ENCODE results near the gene KCNIP4.

DNA sequence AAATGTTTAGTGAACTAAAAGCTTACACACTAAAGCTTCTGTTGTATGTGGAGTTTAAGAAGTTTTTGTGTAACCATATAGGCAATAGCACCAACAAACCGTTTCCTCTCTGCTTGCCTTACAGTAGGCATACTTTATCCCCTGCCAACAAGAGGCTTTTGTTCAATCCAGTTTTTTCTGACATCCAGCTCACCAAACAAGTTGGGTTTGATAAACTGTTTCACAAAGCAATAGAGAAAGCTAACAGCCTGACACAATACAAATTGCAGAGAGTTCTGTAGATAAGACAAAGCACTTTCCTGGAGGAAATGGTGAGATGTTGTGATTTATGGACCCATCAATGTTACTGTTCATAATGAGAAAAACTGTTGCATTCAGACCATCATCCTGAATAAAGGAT is 1194.5 kb downstream of the KCNIP4 start:
- TF ChIP-seq, protein P1, sequence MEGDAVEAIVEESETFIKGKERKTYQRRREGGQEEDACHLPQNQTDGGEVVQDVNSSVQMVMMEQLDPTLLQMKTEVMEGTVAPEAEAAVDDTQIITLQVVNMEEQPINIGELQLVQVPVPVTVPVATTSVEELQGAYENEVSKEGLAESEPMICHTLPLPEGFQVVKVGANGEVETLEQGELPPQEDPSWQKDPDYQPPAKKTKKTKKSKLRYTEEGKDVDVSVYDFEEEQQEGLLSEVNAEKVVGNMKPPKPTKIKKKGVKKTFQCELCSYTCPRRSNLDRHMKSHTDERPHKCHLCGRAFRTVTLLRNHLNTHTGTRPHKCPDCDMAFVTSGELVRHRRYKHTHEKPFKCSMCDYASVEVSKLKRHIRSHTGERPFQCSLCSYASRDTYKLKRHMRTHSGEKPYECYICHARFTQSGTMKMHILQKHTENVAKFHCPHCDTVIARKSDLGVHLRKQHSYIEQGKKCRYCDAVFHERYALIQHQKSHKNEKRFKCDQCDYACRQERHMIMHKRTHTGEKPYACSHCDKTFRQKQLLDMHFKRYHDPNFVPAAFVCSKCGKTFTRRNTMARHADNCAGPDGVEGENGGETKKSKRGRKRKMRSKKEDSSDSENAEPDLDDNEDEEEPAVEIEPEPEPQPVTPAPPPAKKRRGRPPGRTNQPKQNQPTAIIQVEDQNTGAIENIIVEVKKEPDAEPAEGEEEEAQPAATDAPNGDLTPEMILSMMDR (IDR thresholded peaks at IDR 0.05; ENCODE audit: poor library complexity): no peak
- no peak for TF ChIP-seq EZH2 (IDR thresholded peaks at IDR 0.05; ENCODE audit: borderline replicate concordance)
- TF ChIP-seq EZH2phosphoT487 (IDR thresholded peaks at IDR 0.05; ENCODE audit: low read depth, severe bottlenecking, unreplicated experiment): no peak

Measured in hepatocyte (in vitro differentiated cells).